ENCODE data around the gene LRRC15.

- TF ChIP-seq CTCF (conservative IDR thresholded peaks at IDR 0.05; ENCODE audit: low read length) (no peak), EZH2phosphoT487 (IDR thresholded peaks at IDR 0.05; ENCODE audit: borderline replicate concordance, low read depth, low read length) (no peak)
Measured at GRCh38 chr3:194364314-194364651, 5.3 kb downstream of the LRRC15 start.
